T-helper 17 cell (primary cell): ENCODE results near the gene P2RX6. TPM values are rescaled to one million over a fixed set of nuclear protein-coding genes. Genes with fewer than 3 reads are reported as not detected.

Source experiments
- ATAC-seq: fragments of 150-1000 bp; cut with Tn5 transposase; 2 replicates; pipeline ENCODE4 v1.10.0; 2021; ENCODE audit warnings: mild to moderate bottlenecking, moderate library complexity
- DNase-seq, 3 donors: peaks; one replicate each; pipeline versions ENCODE4 v3.0.0 to v3.0.0-alpha.2; 2020 to 2021
- H3K9me3 ChIP-seq: one replicate; pipeline ENCODE4 v1.7.0; 2013; ENCODE audit warnings: low read length, mild to moderate bottlenecking; ENCODE audit not compliant: control insufficient read depth, poor library complexity, severe bottlenecking
- H3K27ac Mint-ChIP-seq: one replicate; pipeline ENCODE4 v1.8.0; 2022; ENCODE audit warnings: mild to moderate bottlenecking, moderate library complexity, mixed read lengths
- H3K27me3 Mint-ChIP-seq: one replicate; pipeline ENCODE4 v1.8.0; 2022; ENCODE audit warnings: mixed read lengths
- H3K36me3 Mint-ChIP-seq: one replicate; pipeline ENCODE4 v1.8.0; 2022; ENCODE audit warnings: low read depth, mixed read lengths
- H3K4me1 Mint-ChIP-seq: one replicate; pipeline ENCODE4 v1.8.0; 2022; ENCODE audit warnings: mild to moderate bottlenecking, mixed read lengths
- H3K4me3 Mint-ChIP-seq: one replicate; pipeline ENCODE4 v1.8.0; 2022; ENCODE audit warnings: mild to moderate bottlenecking, moderate library complexity, mixed read lengths
- total RNA-seq, 4 donors: library from RNA in 2 of 4; stranded (reverse) in 2 of 4; gene quantifications; one replicate each; pipeline ENCODE4 v1.2.3 and lab custom pipeline; 2022 to 2026

The P2RX6 gene
- total RNA-seq, 2 donors from 2014 or later: 0.39 to 1.0 TPM

DNA sequence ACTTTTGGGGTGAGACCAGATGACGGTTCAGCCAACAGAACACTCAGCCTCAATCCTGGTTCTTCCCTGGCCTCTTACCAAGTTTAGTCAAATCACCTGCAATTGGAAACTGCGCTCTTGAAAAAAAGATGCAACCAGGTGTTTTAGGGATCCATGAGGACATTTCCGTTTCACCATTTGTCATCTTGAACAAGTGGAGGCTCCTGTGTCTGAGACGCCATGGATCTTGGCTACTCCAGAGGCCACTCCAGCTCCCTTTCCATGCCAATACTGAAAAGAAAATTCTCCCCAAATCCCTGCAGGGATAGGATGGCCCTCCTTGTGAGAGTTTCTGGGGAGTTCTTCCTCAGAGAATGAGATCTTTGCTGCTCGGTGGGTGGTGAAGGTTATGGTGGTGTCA is 58.5 kb downstream of the P2RX6 start:
- Mint-ChIP-seq H3K27me3 (peaks cover 8% of the 10 kb centered on the region), H3K4me1 (no peaks in the 10 kb centered on the region), H3K36me3 (no peaks in the 10 kb centered on the region), H3K27ac (no peak overlapping the region), H3K4me3 (no peak overlapping the region)
- DNase-seq: no peak
- no peaks in the 10 kb centered on the region for H3K9me3 ChIP-seq
- no peak for ATAC-seq

- H3K4me3 Mint-ChIP-seq: no peak overlapping the region
- H3K36me3 Mint-ChIP-seq: no peaks in the 10 kb centered on the region
- H3K27me3 Mint-ChIP-seq: peaks cover 11% of the 10 kb centered on the region
- H3K4me1 Mint-ChIP-seq: no peaks in the 10 kb centered on the region
- DNase-seq: no peak
- peak; percentile 32 for ATAC-seq
- no peak overlapping the region for H3K27ac Mint-ChIP-seq
- H3K9me3 ChIP-seq: no peaks in the 10 kb centered on the region
Observed at GRCh38 chr22:21074102-21074715, 59.2 kb downstream of the P2RX6 start.

DNA sequence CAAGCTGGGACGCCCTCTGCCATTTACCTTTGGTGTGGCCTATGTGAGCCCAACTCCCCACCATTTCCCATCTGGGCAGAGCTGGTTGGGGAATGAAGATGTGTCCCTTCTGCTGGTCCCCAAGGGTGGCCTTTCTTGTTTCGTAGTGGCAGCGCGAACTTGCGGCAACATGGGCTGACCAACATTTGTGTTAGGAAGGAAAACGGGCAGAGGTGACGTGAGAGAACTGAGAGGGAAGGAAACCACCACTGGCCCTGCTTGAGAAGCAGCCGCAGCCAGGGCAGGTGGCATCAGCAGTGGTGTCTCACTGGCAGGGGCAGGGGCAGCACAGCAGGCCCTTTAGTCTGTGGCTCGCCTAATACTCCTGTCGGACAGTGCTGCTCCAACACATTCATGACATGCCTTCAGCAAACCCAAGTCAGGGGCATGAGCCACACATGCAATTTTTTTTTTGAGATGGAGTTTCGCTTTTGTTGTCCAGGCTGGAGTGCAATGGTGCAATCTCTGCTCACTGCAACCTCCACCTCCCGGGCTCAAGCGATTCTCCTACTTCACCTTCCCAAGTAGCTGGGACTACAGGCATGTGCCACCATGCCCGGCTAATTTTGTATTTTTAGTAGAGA is 60.7 kb downstream of the P2RX6 start:
- no peaks in the 10 kb centered on the region for H3K9me3 ChIP-seq
- no peak for DNase-seq
- H3K36me3 Mint-ChIP-seq: no peaks in the 10 kb centered on the region
- H3K27ac Mint-ChIP-seq: no peak overlapping the region
- peaks cover 11% of the 10 kb centered on the region for H3K27me3 Mint-ChIP-seq
- H3K4me1 Mint-ChIP-seq: no peaks in the 10 kb centered on the region
- no peak overlapping the region for H3K4me3 Mint-ChIP-seq
- no peak for ATAC-seq

- no peaks in the 10 kb centered on the region for H3K4me1 Mint-ChIP-seq
Observed at GRCh38 chr22:21076912-21077625, 62.1 kb downstream of the P2RX6 start.

More at GRCh38 chr22:21076912-21077625, 62.1 kb downstream of the P2RX6 start:
- no peaks in the 10 kb centered on the region for H3K9me3 ChIP-seq
- no peak for DNase-seq
- no peak overlapping the region for H3K27ac Mint-ChIP-seq
- ATAC-seq: no peak
- H3K4me3 Mint-ChIP-seq: no peak overlapping the region
- no peaks in the 10 kb centered on the region for H3K36me3 Mint-ChIP-seq
- H3K27me3 Mint-ChIP-seq: peaks cover 11% of the 10 kb centered on the region

Other genes starting within 250 kb of the P2RX6 start
- not detected for gene SERPIND1, start 241.1 kb upstream of the P2RX6 start, total RNA-seq
- 100 to 1,000 TPM; 159 to 160 TPM for gene PI4KA, start 156.4 kb upstream of the P2RX6 start, total RNA-seq
- 10 to 100 TPM; 18.9 to 25.4 TPM for gene SNAP29, start 156.2 kb upstream of the P2RX6 start, total RNA-seq
- gene CRKL, start 97.8 kb upstream of the P2RX6 start, total RNA-seq: 10 to 100 TPM; 40.0 to 57.0 TPM
- 1 to 10 TPM in 1 of 2 donors, under 1 TPM in 1; 0.34 to 1.2 TPM for gene AIFM3, start 47.9 kb upstream of the P2RX6 start, total RNA-seq
- gene LZTR1, start 32.9 kb upstream of the P2RX6 start, total RNA-seq: 10 to 100 TPM; 49.4 to 59.3 TPM
- 10 to 100 TPM; 41.5 to 55.6 TPM for gene THAP7, start 13.0 kb upstream of the P2RX6 start, total RNA-seq
- under 1 TPM; 0.13 to 0.15 TPM for gene SLC7A4, start 17.4 kb downstream of the P2RX6 start, total RNA-seq
- under 1 TPM in 1 of 2 donors, not detected in 1; 0.10 TPM for gene LRRC74B, start 30.8 kb downstream of the P2RX6 start, total RNA-seq